ENCODE results near the gene CACNA2D4. TPM values are rescaled to one million over a fixed set of nuclear protein-coding genes. Genes with fewer than 3 reads are reported as not detected.

Gene CACNA2D4
- total and polyA plus RNA-seq, 4 donors = 0.82 to 2.8 (median 1.3) TPM

GRCh38 chr12:1882850-1883470 lies 35.5 kb downstream of the CACNA2D4 start:
- Histone ChIP-seq H3K36me3 (ENCODE audit: control insufficient read depth in 4 of 4, insufficient read depth in 3 of 4, low read depth in 1 of 4, low read length in 3 of 4) (no peaks in the 10 kb centered on the region), H3K9ac (ENCODE audit: low read depth in 1 of 2, low read length in 2 of 2) (no peak overlapping the region), H3K4me3 (ENCODE audit: low read depth in 1 of 3, low read length in 3 of 3) (no peak overlapping the region), H3K27ac (ENCODE audit: low read depth in 1 of 2, low read length in 2 of 2) (no peak overlapping the region), H3K4me1 (ENCODE audit: control insufficient read depth in 4 of 4, insufficient read depth in 4 of 4, low read length in 3 of 4) (no peaks in the 10 kb centered on the region), H3K9me3 (ENCODE audit: control insufficient read depth in 4 of 4, low read length in 3 of 4) (no peaks in the 10 kb centered on the region), H3K27me3 (ENCODE audit: control insufficient read depth in 4 of 4, insufficient read depth in 4 of 4, low read length in 3 of 4) (no peaks in the 10 kb centered on the region)
- TF ChIP-seq FOXA1 (IDR thresholded peaks at IDR 0.05) = no peak
- TF ChIP-seq JUND (IDR thresholded peaks at IDR 0.05) = no peak
- TF ChIP-seq TAF1 (conservative IDR thresholded peaks at IDR 0.05) = no peak
- TF ChIP-seq, protein P1, sequence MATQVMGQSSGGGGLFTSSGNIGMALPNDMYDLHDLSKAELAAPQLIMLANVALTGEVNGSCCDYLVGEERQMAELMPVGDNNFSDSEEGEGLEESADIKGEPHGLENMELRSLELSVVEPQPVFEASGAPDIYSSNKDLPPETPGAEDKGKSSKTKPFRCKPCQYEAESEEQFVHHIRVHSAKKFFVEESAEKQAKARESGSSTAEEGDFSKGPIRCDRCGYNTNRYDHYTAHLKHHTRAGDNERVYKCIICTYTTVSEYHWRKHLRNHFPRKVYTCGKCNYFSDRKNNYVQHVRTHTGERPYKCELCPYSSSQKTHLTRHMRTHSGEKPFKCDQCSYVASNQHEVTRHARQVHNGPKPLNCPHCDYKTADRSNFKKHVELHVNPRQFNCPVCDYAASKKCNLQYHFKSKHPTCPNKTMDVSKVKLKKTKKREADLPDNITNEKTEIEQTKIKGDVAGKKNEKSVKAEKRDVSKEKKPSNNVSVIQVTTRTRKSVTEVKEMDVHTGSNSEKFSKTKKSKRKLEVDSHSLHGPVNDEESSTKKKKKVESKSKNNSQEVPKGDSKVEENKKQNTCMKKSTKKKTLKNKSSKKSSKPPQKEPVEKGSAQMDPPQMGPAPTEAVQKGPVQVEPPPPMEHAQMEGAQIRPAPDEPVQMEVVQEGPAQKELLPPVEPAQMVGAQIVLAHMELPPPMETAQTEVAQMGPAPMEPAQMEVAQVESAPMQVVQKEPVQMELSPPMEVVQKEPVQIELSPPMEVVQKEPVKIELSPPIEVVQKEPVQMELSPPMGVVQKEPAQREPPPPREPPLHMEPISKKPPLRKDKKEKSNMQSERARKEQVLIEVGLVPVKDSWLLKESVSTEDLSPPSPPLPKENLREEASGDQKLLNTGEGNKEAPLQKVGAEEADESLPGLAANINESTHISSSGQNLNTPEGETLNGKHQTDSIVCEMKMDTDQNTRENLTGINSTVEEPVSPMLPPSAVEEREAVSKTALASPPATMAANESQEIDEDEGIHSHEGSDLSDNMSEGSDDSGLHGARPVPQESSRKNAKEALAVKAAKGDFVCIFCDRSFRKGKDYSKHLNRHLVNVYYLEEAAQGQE (IDR thresholded peaks at IDR 0.05) = no peak
- TF ChIP-seq RAD21 (IDR thresholded peaks at IDR 0.05) = no peak
- TF ChIP-seq, protein P2, sequence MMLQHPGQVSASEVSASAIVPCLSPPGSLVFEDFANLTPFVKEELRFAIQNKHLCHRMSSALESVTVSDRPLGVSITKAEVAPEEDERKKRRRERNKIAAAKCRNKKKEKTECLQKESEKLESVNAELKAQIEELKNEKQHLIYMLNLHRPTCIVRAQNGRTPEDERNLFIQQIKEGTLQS (IDR thresholded peaks at IDR 0.05) = no peak
- TF ChIP-seq HNF4A (conservative IDR thresholded peaks at IDR 0.05) = no peak
- no peak for TF ChIP-seq NR2F2 (IDR thresholded peaks at IDR 0.05)
- DNase-seq (ENCODE audit: low spot score) = peak; percentile 20
- 90% methylated on average over 19 of the region's 19 CpGs for WGBS

- Histone ChIP-seq H3K36me3 (ENCODE audit: control insufficient read depth in 4 of 4, insufficient read depth in 3 of 4, low read depth in 1 of 4, low read length in 3 of 4) (no peaks in the 10 kb centered on the region), H3K9me3 (ENCODE audit: control insufficient read depth in 4 of 4, low read length in 3 of 4) (no peaks in the 10 kb centered on the region), H3K27me3 (ENCODE audit: control insufficient read depth in 4 of 4, insufficient read depth in 4 of 4, low read length in 3 of 4) (no peaks in the 10 kb centered on the region), H3K4me1 (ENCODE audit: control insufficient read depth in 4 of 4, insufficient read depth in 4 of 4, low read length in 3 of 4) (no peaks in the 10 kb centered on the region), H3K4me3 (ENCODE audit: low read depth in 1 of 3, low read length in 3 of 3) (no peak overlapping the region), H3K27ac (ENCODE audit: low read depth in 1 of 2, low read length in 2 of 2) (no peak overlapping the region), H3K9ac (ENCODE audit: low read depth in 1 of 2, low read length in 2 of 2) (no peak overlapping the region)
- no peak for DNase-seq (ENCODE audit: low spot score)
- 85% methylated on average over 8 of the region's 8 CpGs for WGBS
- TF ChIP-seq, protein P3, sequence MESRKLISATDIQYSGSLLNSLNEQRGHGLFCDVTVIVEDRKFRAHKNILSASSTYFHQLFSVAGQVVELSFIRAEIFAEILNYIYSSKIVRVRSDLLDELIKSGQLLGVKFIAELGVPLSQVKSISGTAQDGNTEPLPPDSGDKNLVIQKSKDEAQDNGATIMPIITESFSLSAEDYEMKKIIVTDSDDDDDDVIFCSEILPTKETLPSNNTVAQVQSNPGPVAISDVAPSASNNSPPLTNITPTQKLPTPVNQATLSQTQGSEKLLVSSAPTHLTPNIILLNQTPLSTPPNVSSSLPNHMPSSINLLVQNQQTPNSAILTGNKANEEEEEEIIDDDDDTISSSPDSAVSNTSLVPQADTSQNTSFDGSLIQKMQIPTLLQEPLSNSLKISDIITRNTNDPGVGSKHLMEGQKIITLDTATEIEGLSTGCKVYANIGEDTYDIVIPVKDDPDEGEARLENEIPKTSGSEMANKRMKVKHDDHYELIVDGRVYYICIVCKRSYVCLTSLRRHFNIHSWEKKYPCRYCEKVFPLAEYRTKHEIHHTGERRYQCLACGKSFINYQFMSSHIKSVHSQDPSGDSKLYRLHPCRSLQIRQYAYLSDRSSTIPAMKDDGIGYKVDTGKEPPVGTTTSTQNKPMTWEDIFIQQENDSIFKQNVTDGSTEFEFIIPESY (IDR thresholded peaks at IDR 0.05) = no peak
- TF ChIP-seq, protein P4, sequence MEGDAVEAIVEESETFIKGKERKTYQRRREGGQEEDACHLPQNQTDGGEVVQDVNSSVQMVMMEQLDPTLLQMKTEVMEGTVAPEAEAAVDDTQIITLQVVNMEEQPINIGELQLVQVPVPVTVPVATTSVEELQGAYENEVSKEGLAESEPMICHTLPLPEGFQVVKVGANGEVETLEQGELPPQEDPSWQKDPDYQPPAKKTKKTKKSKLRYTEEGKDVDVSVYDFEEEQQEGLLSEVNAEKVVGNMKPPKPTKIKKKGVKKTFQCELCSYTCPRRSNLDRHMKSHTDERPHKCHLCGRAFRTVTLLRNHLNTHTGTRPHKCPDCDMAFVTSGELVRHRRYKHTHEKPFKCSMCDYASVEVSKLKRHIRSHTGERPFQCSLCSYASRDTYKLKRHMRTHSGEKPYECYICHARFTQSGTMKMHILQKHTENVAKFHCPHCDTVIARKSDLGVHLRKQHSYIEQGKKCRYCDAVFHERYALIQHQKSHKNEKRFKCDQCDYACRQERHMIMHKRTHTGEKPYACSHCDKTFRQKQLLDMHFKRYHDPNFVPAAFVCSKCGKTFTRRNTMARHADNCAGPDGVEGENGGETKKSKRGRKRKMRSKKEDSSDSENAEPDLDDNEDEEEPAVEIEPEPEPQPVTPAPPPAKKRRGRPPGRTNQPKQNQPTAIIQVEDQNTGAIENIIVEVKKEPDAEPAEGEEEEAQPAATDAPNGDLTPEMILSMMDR (IDR thresholded peaks at IDR 0.05; ENCODE audit: low read depth, low read length, missing input control) = no peak
- TF ChIP-seq RAD21 (IDR thresholded peaks at IDR 0.05) = no peak
- no peak for TF ChIP-seq FOXA2 (IDR thresholded peaks at IDR 0.05)
- TF ChIP-seq JUND (IDR thresholded peaks at IDR 0.05) = no peak
- TF ChIP-seq YY1 (IDR thresholded peaks at IDR 0.05) = no peak
- TF ChIP-seq NR2F2 (IDR thresholded peaks at IDR 0.05) = no peak
- TF ChIP-seq, protein P1 (IDR thresholded peaks at IDR 0.05) = no peak
- TF ChIP-seq SP1 (IDR thresholded peaks at IDR 0.05) = no peak
- no peak for TF ChIP-seq FOXA1 (IDR thresholded peaks at IDR 0.05)
- TF ChIP-seq RXRA (IDR thresholded peaks at IDR 0.05) = no peak
- no peak for TF ChIP-seq HNF4A (conservative IDR thresholded peaks at IDR 0.05)
- TF ChIP-seq GABPA (IDR thresholded peaks at IDR 0.05 in 1 of 2, conservative IDR thresholded peaks at IDR 0.05 in 1 of 2) = no peak
- TF ChIP-seq MAX (IDR thresholded peaks at IDR 0.05) = no peak
Observed at GRCh38 chr12:1882405-1882804, 36.0 kb downstream of the CACNA2D4 start.
